Measurements from ENCODE around the gene RFX4. TPM values are rescaled to one million over a fixed set of nuclear protein-coding genes. Genes with fewer than 3 reads are reported as not detected.

RFX4 gene
- not detected in 2 replicates for total RNA-seq (2014; rRNA removed; shearing (Covaris generic))
- polyA plus RNA-seq (2015; cell fraction: cytosol; rRNA removed), result 0.28 TPM in 1 of 2 replicates, not detected in the other
- polyA plus RNA-seq (2015; cell fraction: nucleus; rRNA removed), result not detected in 2 replicates

- in situ Hi-C loops (cut with HindIII; ENCODE audit: low pct_unique_long_range_greater_than_20kb, low sequenced_read_pairs), result no loop called here
- DNase-seq (ENCODE audit: low read depth, low spot score), result no peak
Measured at GRCh38 chr12:106582641-106583230, at the start of gene RFX4. Gene RFX4, plus strand, starts transcription at chr12:106583004. Its CDS starts 317 bp downstream, at chr12:106583321.

GRCh38 chr12:106541201-106541600, 41.6 kb upstream of the RFX4 start:
- in situ Hi-C loops (cut with HindIII; ENCODE audit: low pct_unique_long_range_greater_than_20kb, low sequenced_read_pairs), result no loop called here

GRCh38 chr12:106551410-106551809, 31.4 kb upstream of the RFX4 start:
- DNase-seq (ENCODE audit: low read depth, low spot score), result no peak
- in situ Hi-C loops (cut with HindIII; ENCODE audit: low pct_unique_long_range_greater_than_20kb, low sequenced_read_pairs), result no loop called here

More at GRCh38 chr12:106541201-106541600, 41.6 kb upstream of the RFX4 start:
- DNase-seq (ENCODE audit: low read depth, low spot score), result no peak

GRCh38 chr12:106552228-106552627, 30.6 kb upstream of the RFX4 start:
- in situ Hi-C loops (cut with HindIII; ENCODE audit: low pct_unique_long_range_greater_than_20kb, low sequenced_read_pairs), result no loop called here
- DNase-seq (ENCODE audit: low read depth, low spot score), result no peak

GRCh38 chr12:106564678-106565329, 18.0 kb upstream of the RFX4 start:
- DNase-seq (ENCODE audit: low read depth, low spot score), result no peak
- in situ Hi-C loops (cut with HindIII; ENCODE audit: low pct_unique_long_range_greater_than_20kb, low sequenced_read_pairs), result no loop called here

GRCh38 chr12:106566771-106567170, 16.0 kb upstream of the RFX4 start:
- no peak for DNase-seq (ENCODE audit: low read depth, low spot score)
- in situ Hi-C loops (cut with HindIII; ENCODE audit: low pct_unique_long_range_greater_than_20kb, low sequenced_read_pairs), result no loop called here

DNA sequence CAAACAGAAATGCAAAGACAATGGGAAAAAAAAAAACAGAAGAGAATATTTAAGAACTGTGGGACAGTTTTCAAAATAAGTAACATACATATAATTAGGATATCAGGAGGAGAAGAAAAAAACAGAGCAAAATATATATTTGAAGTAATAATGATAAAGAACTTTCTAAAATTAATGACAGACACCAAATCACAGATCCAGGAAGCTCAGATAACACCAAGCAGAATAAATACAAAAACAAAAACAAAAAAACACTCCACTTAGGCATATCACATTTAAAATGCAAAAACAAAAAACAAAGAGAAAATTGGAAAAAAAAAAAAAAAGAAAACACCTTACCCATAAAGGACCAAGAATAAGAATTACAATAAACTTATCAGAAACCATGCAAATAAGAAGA, 9.6 kb upstream of the RFX4 start:
- no peak for DNase-seq (ENCODE audit: low read depth, low spot score)
- in situ Hi-C loops (cut with HindIII; ENCODE audit: low pct_unique_long_range_greater_than_20kb, low sequenced_read_pairs), result no loop called here

GRCh38 chr12:106576848-106577247, 6.0 kb upstream of the RFX4 start:
- in situ Hi-C loops (cut with HindIII; ENCODE audit: low pct_unique_long_range_greater_than_20kb, low sequenced_read_pairs), result no loop called here
- DNase-seq (ENCODE audit: low read depth, low spot score), result no peak

GRCh38 chr12:106580671-106581508, 1.9 kb upstream of the RFX4 start:
- in situ Hi-C loops (cut with HindIII; ENCODE audit: low pct_unique_long_range_greater_than_20kb, low sequenced_read_pairs), result no loop called here
- no peak for DNase-seq (ENCODE audit: low read depth, low spot score)

DNA sequence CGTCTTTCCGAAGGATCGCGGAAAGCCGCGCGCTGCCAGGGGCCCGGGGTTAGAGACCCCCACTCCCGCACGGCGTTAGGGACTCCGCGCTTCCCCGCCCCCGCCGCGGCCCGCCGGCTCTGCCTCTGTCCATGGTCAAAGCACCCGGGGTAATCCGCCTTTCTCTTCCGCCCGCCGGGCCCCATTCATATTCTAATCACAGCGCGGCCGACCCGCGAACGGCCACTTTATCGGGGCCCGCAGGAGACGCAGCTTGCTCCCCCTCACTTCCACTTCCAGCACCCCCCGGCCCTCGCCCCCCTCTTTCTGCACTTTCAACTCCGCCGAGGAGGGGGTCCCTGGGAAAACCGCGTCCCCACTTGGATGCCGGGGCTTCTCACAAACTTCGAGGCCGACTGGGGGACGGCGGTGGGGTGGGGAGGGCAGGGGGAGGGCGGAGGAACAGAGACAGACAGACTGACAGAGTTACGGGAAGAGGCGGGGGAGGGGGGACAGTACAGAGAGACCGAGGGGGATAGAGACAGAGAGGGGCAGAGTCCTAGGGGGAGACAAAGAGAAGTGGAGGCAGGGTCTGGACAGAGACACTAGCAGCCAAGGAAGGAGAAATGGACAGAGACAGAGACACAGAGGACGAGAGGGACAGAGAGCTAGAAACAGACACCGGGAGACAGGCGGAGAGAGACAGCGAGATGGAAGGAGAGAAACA, 1.1 kb upstream of the RFX4 start:
- no peak for DNase-seq (ENCODE audit: low read depth, low spot score)
- in situ Hi-C loops (cut with HindIII; ENCODE audit: low pct_unique_long_range_greater_than_20kb, low sequenced_read_pairs), result no loop called here

- no peak for DNase-seq (ENCODE audit: low read depth, low spot score)
- in situ Hi-C loops (cut with HindIII; ENCODE audit: low pct_unique_long_range_greater_than_20kb, low sequenced_read_pairs), result no loop called here
Measured at GRCh38 chr12:106582249-106582591, 584 bp upstream of the RFX4 start.

GRCh38 chr12:106583242-106584103, 669 bp downstream of the RFX4 start:
- DNase-seq (ENCODE audit: low read depth, low spot score), result peak; percentile 15
- in situ Hi-C loops (cut with HindIII; ENCODE audit: low pct_unique_long_range_greater_than_20kb, low sequenced_read_pairs), result no loop called here

- no peak for DNase-seq (ENCODE audit: low read depth, low spot score)
- in situ Hi-C loops (cut with HindIII; ENCODE audit: low pct_unique_long_range_greater_than_20kb, low sequenced_read_pairs), result no loop called here
Measured at GRCh38 chr12:106584104-106585064, 1.6 kb downstream of the RFX4 start.

DNA sequence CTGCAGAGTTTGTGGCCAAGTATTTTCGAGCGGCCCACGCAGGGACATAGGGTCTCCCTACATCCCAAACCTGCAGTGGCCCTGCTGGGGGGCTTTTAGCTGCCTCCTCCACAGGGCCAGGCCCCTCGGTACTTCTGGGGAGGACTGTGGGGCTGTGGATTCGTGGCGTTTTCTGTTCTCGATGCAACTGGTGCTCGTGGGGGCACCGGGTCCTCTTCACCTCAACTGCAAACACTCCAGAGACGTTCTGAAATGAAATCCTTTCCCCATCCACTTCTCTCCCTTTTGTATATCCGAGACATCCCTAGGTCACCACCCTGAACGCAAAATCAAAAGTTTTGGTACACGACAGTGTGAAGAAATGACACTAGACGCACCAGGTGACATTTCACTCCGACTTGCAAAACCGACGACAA, 2.3 kb downstream of the RFX4 start:
- DNase-seq (ENCODE audit: low read depth, low spot score), result no peak
- in situ Hi-C loops (cut with HindIII; ENCODE audit: low pct_unique_long_range_greater_than_20kb, low sequenced_read_pairs), result no loop called here

GRCh38 chr12:106585521-106586277, 2.9 kb downstream of the RFX4 start:
- DNase-seq (ENCODE audit: low read depth, low spot score), result no peak
- in situ Hi-C loops (cut with HindIII; ENCODE audit: low pct_unique_long_range_greater_than_20kb, low sequenced_read_pairs), result no loop called here
